HL-60/S4 treated with phorbol 12-myristate 13-acetate at 8.2 ng/mL for 4 days and 3 days (cell line): Measurements from ENCODE around the gene FGF11.

Experiments
- in situ Hi-C: fragments of 300-500 bp; cut with MboI; formaldehyde crosslinking; loops from 2 replicates; pipeline ENCODE4 v1.15.0; 2022; ENCODE audit warnings: low sequenced_read_pairs

Gene FGF11

GRCh38 chr17:7439462-7440112 is at the start of gene FGF11:
FGF11 (plus strand) TSS chr17:7439512; CDS start chr17:7439621, 109 bp downstream.
- in situ Hi-C loops: no loop called here

- in situ Hi-C loops: no loop called here
These were observed 49.1 kb upstream of the FGF11 start for GRCh38 chr17:7389924-7390910.

GRCh38 chr17:7391307-7391706 is 48.0 kb upstream of the FGF11 start:
- in situ Hi-C loops: no loop called here

- in situ Hi-C loops: no loop called here
These were observed 46.4 kb upstream of the FGF11 start for GRCh38 chr17:7392696-7393612.

GRCh38 chr17:7393613-7394451 is 45.5 kb upstream of the FGF11 start:
- in situ Hi-C loops: no loop called here

- in situ Hi-C loops: no loop called here
These were observed 44.7 kb upstream of the FGF11 start, which contains the start of gene PLSCR3 for GRCh38 chr17:7394452-7395191. PLSCR3 (minus strand) TSS chr17:7394525; CDS start chr17:7394110, 415 bp downstream.

GRCh38 chr17:7396147-7396546 is 43.2 kb upstream of the FGF11 start:
- in situ Hi-C loops: no loop called here

- in situ Hi-C loops: no loop called here
These were observed 40.7 kb upstream of the FGF11 start for GRCh38 chr17:7398612-7399011.

- in situ Hi-C loops: no loop called here
These were observed 36.1 kb upstream of the FGF11 start for GRCh38 chr17:7403043-7403726.

- in situ Hi-C loops: no loop called here
These were observed 35.7 kb upstream of the FGF11 start for GRCh38 chr17:7403727-7403976.

GRCh38 chr17:7403977-7404736 is 35.2 kb upstream of the FGF11 start, which contains the start of gene TMEM256:
TMEM256 (minus strand) TSS chr17:7404097; CDS start chr17:7404084, 13 bp downstream.
- in situ Hi-C loops: no loop called here

GRCh38 chr17:7404737-7405349 is 34.5 kb upstream of the FGF11 start:
- in situ Hi-C loops: no loop called here

- in situ Hi-C loops: no loop called here
These were observed 33.7 kb upstream of the FGF11 start for GRCh38 chr17:7405350-7406234.

GRCh38 chr17:7406235-7406825 is 33.0 kb upstream of the FGF11 start:
- in situ Hi-C loops: no loop called here

GRCh38 chr17:7407082-7407481 is 32.2 kb upstream of the FGF11 start:
- in situ Hi-C loops: no loop called here

GRCh38 chr17:7407485-7408251 is 31.6 kb upstream of the FGF11 start, which contains the start of gene NLGN2:
NLGN2 (plus strand) TSS chr17:7407845; CDS start chr17:7408256, 411 bp downstream.
- in situ Hi-C loops: no loop called here
